PC-9 (cell line): ENCODE data around the gene AP1G1. TPM values are rescaled to one million over a fixed set of nuclear protein-coding genes. Genes with fewer than 3 reads are reported as not detected.

ENCODE experiments used
- Bru-seq: library from RNA; stranded (reverse); fragments of 400-500 nt; gene quantifications from one replicate; lab custom pipeline; 2021; lab: Mats Ljungman, UMichigan
- BruChase-seq, 2 experiments: library from RNA; stranded (reverse); fragments of 400-500 nt; gene quantifications; one replicate each; lab custom pipeline; 2021; lab: Mats Ljungman, UMichigan
- BruUV-seq: library from RNA; stranded (reverse); fragments of 400-500 nt; replicated peaks from 2 replicates; lab custom pipeline; 2021; lab: Mats Ljungman, UMichigan
- CTCF ChIA-PET: fragments of 300-600 bp; sonication (Branson Sonifier 250); formaldehyde crosslinking; loops from one replicate; lab custom pipeline; 2022; ENCODE audit warnings: antibody characterized with exemption; lab: Charles Lee
- POLR2A ChIA-PET: fragments of 300-600 bp; sonication (Branson Sonifier 250); formaldehyde crosslinking; loops from one replicate; lab custom pipeline; 2022; ENCODE audit warnings: antibody characterized with exemption; ENCODE audit not compliant: unreplicated experiment; lab: Charles Lee
- DNase-seq, 2 experiments: peaks; one replicate each; pipeline versions ENCODE4 v3.0.0 to v3.0.0-alpha.2; 2015 to 2022; ENCODE audit warnings: mixed read lengths in 1 of 2
- H2AFZ ChIP-seq: fragments of 200-600 bp; sonication (generic); 2 replicates; pipeline ENCODE4 v1.8.1; 2017; ENCODE audit warnings: antibody characterized with exemption
- H3F3A ChIP-seq: fragments of 200-600 bp; sonication (generic); 2 replicates; pipeline ENCODE4 v1.8.1; 2017; ENCODE audit warnings: antibody characterized with exemption, mild to moderate bottlenecking, low read depth; ENCODE audit not compliant: insufficient read depth
- H3K27ac ChIP-seq: fragments of 200-600 bp; sonication (generic); 2 replicates; pipeline ENCODE4 v1.6.1; 2016; ENCODE audit warnings: mixed run types
- H3K27me3 ChIP-seq: fragments of 200-600 bp; sonication (generic); 2 replicates; pipeline ENCODE4 v1.6.1; 2016; ENCODE audit warnings: low read depth, mixed run types; ENCODE audit not compliant: insufficient read depth
- H3K36me3 ChIP-seq: fragments of 200-600 bp; sonication (generic); 2 replicates; pipeline ENCODE4 v1.6.1; 2016; ENCODE audit warnings: low read depth, mixed run types
- H3K4me1 ChIP-seq: fragments of 200-600 bp; sonication (generic); replicated peaks from 2 replicates; pipeline ENCODE4 v1.6.1; 2016; ENCODE audit warnings: mixed run types; ENCODE audit not compliant: insufficient read depth
- H3K4me2 ChIP-seq: fragments of 200-600 bp; sonication (generic); 2 replicates; pipeline ENCODE4 v1.6.1; 2017; ENCODE audit warnings: mixed run types
- H3K4me3 ChIP-seq: fragments of 200-600 bp; sonication (generic); 2 replicates; pipeline ENCODE4 v1.6.1; 2016; ENCODE audit warnings: mixed run types
- H3K79me2 ChIP-seq: fragments of 200-600 bp; sonication (generic); 2 replicates; pipeline ENCODE4 v1.6.1; 2017; ENCODE audit warnings: low read depth, mixed run types
- H3K9me2 ChIP-seq: fragments of 200-600 bp; sonication (generic); 2 replicates; pipeline ENCODE4 v1.8.1; 2017; ENCODE audit warnings: mild to moderate bottlenecking; ENCODE audit not compliant: insufficient read depth
- H3K9me3 ChIP-seq: fragments of 200-600 bp; sonication (generic); 2 replicates; pipeline ENCODE4 v1.8.1; 2016; ENCODE audit warnings: low read depth; ENCODE audit not compliant: insufficient read depth
- H4K20me1 ChIP-seq: fragments of 200-600 bp; sonication (generic); 2 replicates; pipeline ENCODE4 v1.8.1; 2017; ENCODE audit not compliant: insufficient read depth
- EZH2 ChIP-seq: fragments of 200-600 bp; sonication (generic); IDR thresholded peaks from 2 replicates; pipeline ENCODE4 v1.8.0; 2017; ENCODE audit warnings: antibody characterized with exemption, low read depth
- intact Hi-C: fragments of 100-400 bp; cut with micrococcal nuclease; formaldehyde crosslinking; loops from one replicate; pipeline ENCODE4 v1.10.0; 2022; ENCODE audit not compliant: unreplicated experiment
- long read RNA-seq: library from polyadenylated mRNA; stranded (forward); transcript quantifications from one replicate; pipeline ENCODE4 v2.0.0, GENCODE V29; 2022
- total RNA-seq: library from RNA; stranded (reverse); gene quantifications from 2 replicates; pipeline ENCODE4 v1.2.3, GENCODE V29; 2021
- TF ChIP-seq, protein P1 (sequence below): fragments of 200-600 bp; sonication (generic); conservative IDR thresholded peaks from 2 replicates; pipeline ENCODE4 v1.6.1; 2017; ENCODE audit warnings: mixed run types, antibody characterized with exemption, mild to moderate bottlenecking, moderate library complexity

Gene AP1G1
- total RNA-seq (60.1 and 72.5 TPM in 2 replicates), Bru-seq, nascent RNA (percentile 91 among the genes with signal in this experiment), BruChase-seq, experiment 1, labeled RNA remaining after a 2-hour chase (percentile 91 among the genes with signal in this experiment), BruChase-seq, experiment 2, labeled RNA remaining after a 6-hour chase (percentile 93 among the genes with signal in this experiment)
- long read RNA-seq, full-length matches to known transcripts = 14 of 32 reads
- long read RNA-seq, partial matches to known transcripts = 2 of 32 reads
- long read RNA-seq, other reads (novel, unspliced or antisense) = 16 of 32 reads

DNA sequence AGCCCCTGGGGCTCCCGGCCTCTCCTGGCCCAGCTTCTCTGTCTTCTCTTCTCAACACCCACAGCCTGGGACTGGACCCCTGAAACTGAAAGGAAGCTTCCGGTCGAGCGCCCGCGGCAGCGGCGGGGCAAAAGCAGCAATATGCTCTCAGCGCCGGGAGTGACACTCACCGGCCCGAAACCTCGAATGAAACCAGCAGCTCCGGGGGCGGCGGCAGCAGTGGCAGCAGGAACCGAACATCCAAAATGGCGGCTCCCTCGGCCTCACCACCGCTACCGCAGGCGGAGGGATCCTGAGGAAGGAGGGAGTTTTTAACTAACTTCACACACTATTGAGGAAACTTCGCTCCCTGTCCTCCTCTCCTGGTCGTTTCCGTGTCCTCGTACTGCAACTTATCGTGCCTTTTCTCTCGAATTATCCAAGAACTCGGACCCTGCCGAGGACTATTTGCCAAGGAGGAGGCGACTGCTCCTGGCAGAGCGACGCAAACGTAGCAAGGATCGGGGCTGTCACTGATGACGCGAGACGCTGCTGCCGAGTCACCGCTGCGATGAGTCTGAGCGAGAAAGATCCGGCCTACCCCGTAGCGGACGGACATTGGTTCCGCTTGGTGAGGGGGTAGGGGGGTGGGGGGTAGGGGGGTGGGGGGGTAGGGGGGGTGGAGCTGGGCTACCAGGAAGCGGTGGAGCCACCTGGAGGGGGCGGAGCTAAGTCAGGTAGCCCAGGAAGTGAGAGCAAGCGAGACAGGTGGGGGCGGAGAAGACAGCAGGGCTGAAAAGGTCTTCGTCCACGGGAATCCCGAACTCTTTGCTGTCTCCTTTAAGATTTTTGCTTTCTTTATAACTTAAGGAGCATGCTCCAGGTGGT is at the start of gene AP1G1:
AP1G1 (minus strand) TSS at position 242 of the 867 bp plus-strand sequence. CDS start 19,355 bp downstream, outside the sequence.
- no peaks in the 10 kb centered on the region for H3K9me2 ChIP-seq
- intact Hi-C loops = loop anchor here (1.0 to 2.0 kb wide), 3 partner anchors 36 to 86 kb away; partner anchors contain the start of genes ATXN1L and IST1
- POLR2A ChIA-PET = interaction anchor here (0.7 kb wide), 7 partner anchors 14 to 1329 kb away, joined by 4 to 16 read pairs (median 7); partner anchors contain the start of gene IST1
- peak within 1 kb of the TSS; percentile 93 for H3K4me3 ChIP-seq
- peak within 1 kb of the TSS; percentile 89 for H2AFZ ChIP-seq
- peak within 1 kb of the TSS; percentile 95 for H3K27ac ChIP-seq
- H3F3A ChIP-seq = no peaks in the 10 kb centered on the region
- H4K20me1 ChIP-seq = peaks cover 16% of the 10 kb centered on the region
- DNase-seq = peak; percentile 92 to 95
- H3K36me3 ChIP-seq = no peaks in the 10 kb centered on the region
- TSS peak; percentile 68 for BruUV-seq
- no peaks in the 10 kb centered on the region for H3K9me3 ChIP-seq
- TF ChIP-seq, protein P1, sequence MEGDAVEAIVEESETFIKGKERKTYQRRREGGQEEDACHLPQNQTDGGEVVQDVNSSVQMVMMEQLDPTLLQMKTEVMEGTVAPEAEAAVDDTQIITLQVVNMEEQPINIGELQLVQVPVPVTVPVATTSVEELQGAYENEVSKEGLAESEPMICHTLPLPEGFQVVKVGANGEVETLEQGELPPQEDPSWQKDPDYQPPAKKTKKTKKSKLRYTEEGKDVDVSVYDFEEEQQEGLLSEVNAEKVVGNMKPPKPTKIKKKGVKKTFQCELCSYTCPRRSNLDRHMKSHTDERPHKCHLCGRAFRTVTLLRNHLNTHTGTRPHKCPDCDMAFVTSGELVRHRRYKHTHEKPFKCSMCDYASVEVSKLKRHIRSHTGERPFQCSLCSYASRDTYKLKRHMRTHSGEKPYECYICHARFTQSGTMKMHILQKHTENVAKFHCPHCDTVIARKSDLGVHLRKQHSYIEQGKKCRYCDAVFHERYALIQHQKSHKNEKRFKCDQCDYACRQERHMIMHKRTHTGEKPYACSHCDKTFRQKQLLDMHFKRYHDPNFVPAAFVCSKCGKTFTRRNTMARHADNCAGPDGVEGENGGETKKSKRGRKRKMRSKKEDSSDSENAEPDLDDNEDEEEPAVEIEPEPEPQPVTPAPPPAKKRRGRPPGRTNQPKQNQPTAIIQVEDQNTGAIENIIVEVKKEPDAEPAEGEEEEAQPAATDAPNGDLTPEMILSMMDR = no peak
- no peak for TF ChIP-seq EZH2
- CTCF ChIA-PET = no interaction called here
- H3K4me2 ChIP-seq = peak within 1 kb of the TSS; percentile 96
- H3K4me1 ChIP-seq = peaks cover 18% of the 10 kb centered on the region
- H3K27me3 ChIP-seq = no peaks in the 10 kb centered on the region
- H3K79me2 ChIP-seq = peaks cover 49% of the 10 kb centered on the region

DNA sequence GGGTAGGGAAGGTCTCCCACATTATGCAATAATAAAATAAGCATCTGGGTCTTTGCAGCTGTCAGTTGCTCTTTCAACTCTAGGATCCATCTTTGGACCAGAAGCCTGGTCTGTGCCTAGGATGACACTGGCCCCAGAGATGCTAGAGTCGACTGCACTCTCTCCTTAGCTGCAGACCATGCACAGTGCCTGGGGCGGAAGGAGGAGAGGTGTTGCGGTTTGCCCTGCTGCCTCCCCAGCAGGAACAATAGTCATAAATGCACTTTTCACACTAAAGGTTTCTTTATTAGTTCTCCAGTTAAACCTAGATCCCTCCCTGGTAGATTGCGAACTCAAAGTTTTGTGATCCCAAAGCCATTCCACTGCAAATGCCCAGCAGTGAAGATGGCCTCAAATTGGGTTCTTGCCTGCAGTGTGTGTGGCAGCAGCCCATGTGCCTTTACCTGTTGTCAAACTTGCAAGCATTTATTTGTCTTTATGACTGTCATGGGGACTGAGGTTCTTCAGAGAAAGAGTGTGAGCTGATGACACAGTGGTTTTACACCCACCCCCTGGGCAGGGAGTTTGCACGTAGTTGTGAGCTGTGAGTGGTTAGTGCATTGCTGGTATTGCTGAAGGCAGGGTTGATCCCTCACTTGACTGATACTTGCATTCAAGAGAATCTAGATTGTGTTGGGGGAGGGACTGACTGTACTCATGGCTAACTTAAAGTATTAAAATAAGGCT is 47.5 kb upstream of the AP1G1 start:
- Histone ChIP-seq H3K4me1 (no peaks in the 10 kb centered on the region), H3K27me3 (no peaks in the 10 kb centered on the region), H4K20me1 (0 out of 2 replicates have a peak, but pooled peaks cover 3% of the 10 kb centered on the region), H3K4me2 (no peak overlapping the region), H3K27ac (no peak overlapping the region), H3K36me3 (no peaks in the 10 kb centered on the region), H3K79me2 (no peaks in the 10 kb centered on the region), H3K9me2 (no peaks in the 10 kb centered on the region), H3K9me3 (no peaks in the 10 kb centered on the region), H3F3A (no peaks in the 10 kb centered on the region), H3K4me3 (no peak overlapping the region), H2AFZ (no peak overlapping the region)
- intact Hi-C loops = no loop called here
- ChIA-PET POLR2A (no interaction called here), CTCF (no interaction called here)
- DNase-seq = no peak
- BruUV-seq = no TSS peak
- no peak for TF ChIP-seq EZH2
- TF ChIP-seq, protein P1 = no peak
